Tibial artery (tissue), 4 donors: ENCODE data around the gene PGM2L1.

Experiments
- DNase-seq, 2 donors: peaks; one replicate each; pipeline ENCODE4 v3.0.0-alpha.2; 2019
- H3K27ac ChIP-seq, 2 donors: fragments of 200-600 bp; sonication (generic) in 1 of 2; 1 replicate in 1 of 2; 2 replicates in 1 of 2; pipeline ENCODE4 v1.5.1; 2018 to 2019; ENCODE audit warnings: mild to moderate bottlenecking in 1 of 2
- H3K27me3 ChIP-seq, 2 donors: fragments of 200-600 bp; sonication (generic) in 1 of 2; one replicate each; pipeline versions ENCODE4 v1.5.1 to v1.6.0; 2016 to 2019
- H3K36me3 ChIP-seq, 3 donors: fragments of 200-600 bp; sonication (generic) in 2 of 3; one replicate each; pipeline ENCODE4 v1.5.1; 2016 to 2019; ENCODE audit warnings: mild to moderate bottlenecking in 2 of 3
- H3K4me1 ChIP-seq, 4 donors: fragments of 200-600 bp; sonication (generic) in 2 of 4; 1 replicate in 3 of 4; 2 replicates in 1 of 4; pipeline ENCODE4 v1.5.1; 2016 to 2019
- H3K4me3 ChIP-seq, 2 donors: fragments of 200-600 bp; sonication (generic) in 1 of 2; 1 replicate in 1 of 2; 2 replicates in 1 of 2; pipeline ENCODE4 v1.5.1; 2018 to 2019; ENCODE audit warnings: mild to moderate bottlenecking in 2 of 2
- H3K9me3 ChIP-seq, 3 donors: fragments of 200-600 bp; sonication (generic) in 1 of 3; one replicate each; pipeline ENCODE4 v1.5.1; 2016 to 2019
- intact Hi-C: fragments of 100-400 bp; cut with DNase I; formaldehyde crosslinking; loops from one replicate; pipeline ENCODE4 v1.15.0; 2023; ENCODE audit warnings: low total_unique reads
- TF ChIP-seq, protein P1 (sequence below), 2 experiments: fragments of 200-600 bp in 1 of 2; fragments of 450-650 bp in 1 of 2; IDR thresholded peaks; one replicate each; pipeline ENCODE4 v1.5.1; 2017 to 2019; ENCODE audit warnings: antibody characterized with exemption in 2 of 2, mild to moderate bottlenecking in 1 of 2, moderate library complexity in 1 of 2

The PGM2L1 gene

DNA sequence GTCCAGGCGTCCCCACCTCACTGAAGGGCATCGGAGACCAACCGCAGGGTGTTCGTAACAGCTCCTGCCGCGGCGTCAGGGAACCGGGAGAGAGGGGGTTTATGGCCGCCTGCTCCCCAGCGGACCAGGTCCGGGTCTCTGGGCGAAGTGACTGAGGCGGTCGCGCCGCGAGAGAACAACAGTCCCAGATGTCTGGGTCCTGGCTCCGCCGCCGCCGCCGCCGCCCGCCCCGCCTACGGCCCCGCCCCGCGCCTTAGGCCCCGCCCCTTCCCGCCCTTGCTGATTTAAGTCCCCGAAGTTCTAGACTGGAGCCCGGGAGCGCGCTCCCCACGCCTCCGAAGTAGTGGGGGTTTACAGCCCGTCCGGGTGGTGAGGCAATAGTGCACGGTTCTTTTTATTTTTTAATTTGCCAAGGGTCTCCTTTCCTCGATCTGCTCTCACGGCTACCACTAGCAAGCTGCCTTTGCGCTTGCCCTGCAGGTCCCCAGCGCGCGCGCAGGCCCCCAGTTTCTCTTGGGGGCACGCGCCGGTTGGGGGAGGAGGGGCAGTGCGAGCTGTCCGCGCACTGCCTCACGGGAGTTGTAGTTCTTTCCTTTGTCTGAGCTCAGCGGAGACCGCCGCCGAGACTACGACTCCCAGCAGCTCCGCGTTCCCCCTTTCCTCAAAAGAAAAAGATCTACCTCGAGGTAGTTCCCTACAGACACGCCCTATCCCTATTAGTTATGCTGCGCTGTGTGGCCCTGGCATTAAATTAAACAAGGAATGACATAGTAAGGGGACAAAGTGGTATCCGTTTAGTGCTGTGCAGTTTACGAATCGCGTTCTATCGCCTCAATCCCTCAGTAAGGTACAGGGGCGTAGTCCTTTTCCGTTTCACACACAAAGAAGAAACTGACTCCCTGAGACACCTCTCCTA is at the start of gene PGM2L1:
TSS of gene PGM2L1 (minus strand) at position 190 of the 916 bp plus-strand sequence. CDS start 272 bp downstream, outside the sequence.
- no peaks in the 10 kb centered on the region for H3K27me3 ChIP-seq
- H3K4me1 ChIP-seq = peaks cover 0 to 6% (median 4%) of the 10 kb centered on the region in 4 donors
- no peaks in the 10 kb centered on the region for H3K9me3 ChIP-seq
- intact Hi-C loops = no loop called here
- no peaks in the 10 kb centered on the region for H3K36me3 ChIP-seq
- peak within 1 kb of the TSS; percentile 75 to 99 for H3K4me3 ChIP-seq
- peak; percentile 95 to 97 for DNase-seq
- TF ChIP-seq, protein P1, sequence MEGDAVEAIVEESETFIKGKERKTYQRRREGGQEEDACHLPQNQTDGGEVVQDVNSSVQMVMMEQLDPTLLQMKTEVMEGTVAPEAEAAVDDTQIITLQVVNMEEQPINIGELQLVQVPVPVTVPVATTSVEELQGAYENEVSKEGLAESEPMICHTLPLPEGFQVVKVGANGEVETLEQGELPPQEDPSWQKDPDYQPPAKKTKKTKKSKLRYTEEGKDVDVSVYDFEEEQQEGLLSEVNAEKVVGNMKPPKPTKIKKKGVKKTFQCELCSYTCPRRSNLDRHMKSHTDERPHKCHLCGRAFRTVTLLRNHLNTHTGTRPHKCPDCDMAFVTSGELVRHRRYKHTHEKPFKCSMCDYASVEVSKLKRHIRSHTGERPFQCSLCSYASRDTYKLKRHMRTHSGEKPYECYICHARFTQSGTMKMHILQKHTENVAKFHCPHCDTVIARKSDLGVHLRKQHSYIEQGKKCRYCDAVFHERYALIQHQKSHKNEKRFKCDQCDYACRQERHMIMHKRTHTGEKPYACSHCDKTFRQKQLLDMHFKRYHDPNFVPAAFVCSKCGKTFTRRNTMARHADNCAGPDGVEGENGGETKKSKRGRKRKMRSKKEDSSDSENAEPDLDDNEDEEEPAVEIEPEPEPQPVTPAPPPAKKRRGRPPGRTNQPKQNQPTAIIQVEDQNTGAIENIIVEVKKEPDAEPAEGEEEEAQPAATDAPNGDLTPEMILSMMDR (IDR thresholded peaks at IDR 0.05) = peak in 1 of 2 experiments; percentile 9
- peak within 1 kb of the TSS; percentile 88 to 90 for H3K27ac ChIP-seq

DNA sequence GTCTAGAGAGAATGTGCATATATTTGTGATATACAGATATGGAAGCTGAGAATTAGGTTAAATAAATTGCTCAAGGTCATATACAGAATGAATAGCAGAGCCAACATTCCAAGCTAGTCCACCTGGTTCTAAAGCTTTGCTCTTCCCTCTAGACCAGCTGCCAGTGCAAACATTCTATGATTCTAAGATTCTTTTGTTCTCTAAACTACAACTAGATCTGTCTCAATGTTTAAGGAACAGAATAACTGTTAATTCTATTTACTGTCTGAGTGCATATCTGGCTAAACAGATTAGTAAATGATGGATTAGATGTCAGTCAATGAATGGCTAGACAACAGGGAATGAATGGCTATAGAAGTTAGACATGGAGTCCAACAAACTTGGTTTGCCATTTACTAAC is 49.5 kb upstream of the PGM2L1 start:
- TF ChIP-seq, protein P1 (IDR thresholded peaks at IDR 0.05) = no peak
- no peaks in the 10 kb centered on the region for H3K36me3 ChIP-seq
- H3K27me3 ChIP-seq = peaks cover 0 to 7% of the 10 kb centered on the region in 2 donors
- no peak overlapping the region for H3K4me3 ChIP-seq
- H3K4me1 ChIP-seq = peaks cover 0 to 15% (median 6%) of the 10 kb centered on the region in 4 donors
- no peak overlapping the region for H3K27ac ChIP-seq
- DNase-seq = no peak
- no peaks in the 10 kb centered on the region for H3K9me3 ChIP-seq
- intact Hi-C loops = loop anchor here (2.0 to 5.0 kb wide), 2 partner anchors 59 to 190 kb away; no protein-coding TSS in a partner anchor

DNA sequence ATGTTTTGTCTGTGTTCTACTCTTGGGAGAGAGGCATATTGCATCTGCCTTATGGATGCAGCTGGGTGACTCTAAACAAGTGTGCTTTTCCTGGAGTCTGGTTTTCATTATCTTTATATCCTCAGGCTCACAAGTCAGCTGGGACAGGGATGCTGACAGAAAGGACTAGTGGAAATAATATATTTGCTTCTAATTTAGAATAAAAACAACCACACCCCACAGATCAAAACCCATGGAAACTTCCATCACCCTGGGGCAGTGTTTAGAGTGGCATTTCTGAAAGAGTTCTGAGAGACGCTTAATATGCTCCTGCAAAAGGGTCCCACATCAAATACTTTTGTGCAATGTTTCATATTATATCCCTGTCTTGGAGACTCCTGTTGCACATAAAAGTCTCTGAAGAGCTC is 48.3 kb upstream of the PGM2L1 start:
- H3K36me3 ChIP-seq = no peaks in the 10 kb centered on the region
- TF ChIP-seq, protein P1 (IDR thresholded peaks at IDR 0.05) = no peak
- H3K27ac ChIP-seq = no peak overlapping the region
- H3K9me3 ChIP-seq = no peaks in the 10 kb centered on the region
- H3K4me3 ChIP-seq = no peak overlapping the region
- no peak for DNase-seq
- no peaks in the 10 kb centered on the region for H3K27me3 ChIP-seq
- peaks cover 0 to 20% (median 6%) of the 10 kb centered on the region in 4 donors for H3K4me1 ChIP-seq
- intact Hi-C loops = loop anchor here (5.0 kb wide), 1 partner anchor 189 kb away; no protein-coding TSS in a partner anchor

DNA sequence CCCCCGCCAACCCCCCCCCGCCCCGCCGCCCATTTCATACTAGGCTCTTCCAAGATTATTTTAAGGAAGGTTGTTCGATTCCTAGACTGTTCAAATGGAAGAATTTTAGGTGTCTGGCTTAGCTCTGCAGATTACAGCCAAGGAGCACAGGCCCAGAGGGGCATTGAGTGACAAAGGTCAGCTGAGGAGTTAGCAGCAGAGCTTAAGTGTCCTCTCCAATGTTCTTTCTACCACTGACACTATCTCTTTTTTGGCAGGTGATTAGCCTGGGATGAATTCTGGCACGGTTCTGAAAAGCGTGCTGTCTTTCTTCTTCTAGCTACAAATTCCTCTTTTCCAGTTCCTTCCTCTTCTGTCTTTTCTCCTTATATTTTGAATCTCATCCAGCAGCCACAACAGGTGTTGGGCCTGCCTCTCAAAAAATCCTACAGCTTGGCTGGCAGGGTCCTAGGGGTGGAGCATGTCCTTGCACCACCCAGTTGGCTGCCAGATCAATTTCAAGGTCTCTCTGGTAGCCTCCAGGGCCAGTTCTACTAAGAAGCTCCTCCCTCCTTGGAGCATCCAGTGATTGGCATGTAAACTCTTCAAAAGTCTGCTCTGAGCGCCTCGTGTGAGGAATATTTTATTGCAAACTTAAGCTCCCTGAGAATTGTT is 46.1 kb upstream of the PGM2L1 start:
- peak overlapping the region in 1 of 2 donors; percentile 41 for H3K27ac ChIP-seq
- H3K27me3 ChIP-seq = no peaks in the 10 kb centered on the region
- no peak overlapping the region for H3K4me3 ChIP-seq
- no peaks in the 10 kb centered on the region for H3K9me3 ChIP-seq
- no peaks in the 10 kb centered on the region for H3K36me3 ChIP-seq
- intact Hi-C loops = no loop called here
- peaks cover 0 to 20% (median 6%) of the 10 kb centered on the region in 4 donors for H3K4me1 ChIP-seq
- no peak for DNase-seq
- TF ChIP-seq, protein P1 (IDR thresholded peaks at IDR 0.05) = no peak

DNA sequence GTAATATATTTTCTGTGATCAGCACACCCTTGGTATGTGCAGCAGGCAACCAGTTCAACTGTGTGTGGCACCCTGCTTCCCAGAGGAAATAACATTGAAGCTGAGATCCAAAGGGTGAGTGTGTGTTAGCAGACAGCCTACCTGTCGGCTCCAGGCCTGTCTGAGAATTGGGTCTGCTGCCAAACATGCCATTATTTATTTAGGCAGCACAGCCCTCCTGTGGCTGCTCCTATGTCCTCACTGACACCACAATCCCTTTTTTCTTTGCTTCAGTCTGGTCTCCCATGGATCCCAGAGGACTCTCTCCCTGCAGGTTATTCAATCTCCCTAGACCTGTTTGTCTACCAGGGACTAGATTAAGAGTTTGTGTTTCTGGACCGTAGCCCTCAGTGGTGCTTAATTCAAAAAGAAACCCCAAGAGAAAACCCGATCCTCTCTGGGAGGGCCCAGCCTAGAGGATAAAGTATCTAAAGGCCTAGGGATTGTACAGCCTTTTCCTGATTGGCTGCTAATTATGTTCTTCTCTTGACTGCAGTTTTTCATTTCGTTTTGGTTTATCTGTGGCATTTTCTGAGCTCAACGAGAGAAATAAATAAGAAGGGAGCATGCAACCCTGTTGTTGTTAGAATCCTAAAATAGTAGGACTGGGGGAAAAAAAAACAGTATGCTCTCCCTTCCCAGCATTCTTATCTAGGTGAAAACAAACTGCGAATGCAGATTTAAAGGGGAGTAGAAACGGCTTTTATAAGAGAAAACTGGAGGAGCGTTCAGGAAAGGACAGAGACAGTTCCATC is 45.0 kb upstream of the PGM2L1 start:
- Histone ChIP-seq H3K27me3 (no peaks in the 10 kb centered on the region), H3K27ac (peak overlapping the region in 1 of 2 donors; percentile 41), H3K9me3 (no peaks in the 10 kb centered on the region), H3K4me3 (no peak overlapping the region), H3K4me1 (peaks cover 0 to 20% (median 5%) of the 10 kb centered on the region in 4 donors), H3K36me3 (no peaks in the 10 kb centered on the region)
- TF ChIP-seq, protein P1 (IDR thresholded peaks at IDR 0.05) = peak in 1 of 2 experiments; percentile 13
- intact Hi-C loops = no loop called here
- DNase-seq = no peak
